ENCODE data around the gene DNAH3. TPM values are rescaled to one million over a fixed set of nuclear protein-coding genes. Genes with fewer than 3 reads are reported as not detected.

The DNAH3 gene
- total and polyA plus RNA-seq, 2 of the 8 experiments (the other 6 are each of a cell fraction or from before 2014, with no cell fraction given) = 0.57 to 0.71 TPM

- TF ChIP-seq, protein P1, sequence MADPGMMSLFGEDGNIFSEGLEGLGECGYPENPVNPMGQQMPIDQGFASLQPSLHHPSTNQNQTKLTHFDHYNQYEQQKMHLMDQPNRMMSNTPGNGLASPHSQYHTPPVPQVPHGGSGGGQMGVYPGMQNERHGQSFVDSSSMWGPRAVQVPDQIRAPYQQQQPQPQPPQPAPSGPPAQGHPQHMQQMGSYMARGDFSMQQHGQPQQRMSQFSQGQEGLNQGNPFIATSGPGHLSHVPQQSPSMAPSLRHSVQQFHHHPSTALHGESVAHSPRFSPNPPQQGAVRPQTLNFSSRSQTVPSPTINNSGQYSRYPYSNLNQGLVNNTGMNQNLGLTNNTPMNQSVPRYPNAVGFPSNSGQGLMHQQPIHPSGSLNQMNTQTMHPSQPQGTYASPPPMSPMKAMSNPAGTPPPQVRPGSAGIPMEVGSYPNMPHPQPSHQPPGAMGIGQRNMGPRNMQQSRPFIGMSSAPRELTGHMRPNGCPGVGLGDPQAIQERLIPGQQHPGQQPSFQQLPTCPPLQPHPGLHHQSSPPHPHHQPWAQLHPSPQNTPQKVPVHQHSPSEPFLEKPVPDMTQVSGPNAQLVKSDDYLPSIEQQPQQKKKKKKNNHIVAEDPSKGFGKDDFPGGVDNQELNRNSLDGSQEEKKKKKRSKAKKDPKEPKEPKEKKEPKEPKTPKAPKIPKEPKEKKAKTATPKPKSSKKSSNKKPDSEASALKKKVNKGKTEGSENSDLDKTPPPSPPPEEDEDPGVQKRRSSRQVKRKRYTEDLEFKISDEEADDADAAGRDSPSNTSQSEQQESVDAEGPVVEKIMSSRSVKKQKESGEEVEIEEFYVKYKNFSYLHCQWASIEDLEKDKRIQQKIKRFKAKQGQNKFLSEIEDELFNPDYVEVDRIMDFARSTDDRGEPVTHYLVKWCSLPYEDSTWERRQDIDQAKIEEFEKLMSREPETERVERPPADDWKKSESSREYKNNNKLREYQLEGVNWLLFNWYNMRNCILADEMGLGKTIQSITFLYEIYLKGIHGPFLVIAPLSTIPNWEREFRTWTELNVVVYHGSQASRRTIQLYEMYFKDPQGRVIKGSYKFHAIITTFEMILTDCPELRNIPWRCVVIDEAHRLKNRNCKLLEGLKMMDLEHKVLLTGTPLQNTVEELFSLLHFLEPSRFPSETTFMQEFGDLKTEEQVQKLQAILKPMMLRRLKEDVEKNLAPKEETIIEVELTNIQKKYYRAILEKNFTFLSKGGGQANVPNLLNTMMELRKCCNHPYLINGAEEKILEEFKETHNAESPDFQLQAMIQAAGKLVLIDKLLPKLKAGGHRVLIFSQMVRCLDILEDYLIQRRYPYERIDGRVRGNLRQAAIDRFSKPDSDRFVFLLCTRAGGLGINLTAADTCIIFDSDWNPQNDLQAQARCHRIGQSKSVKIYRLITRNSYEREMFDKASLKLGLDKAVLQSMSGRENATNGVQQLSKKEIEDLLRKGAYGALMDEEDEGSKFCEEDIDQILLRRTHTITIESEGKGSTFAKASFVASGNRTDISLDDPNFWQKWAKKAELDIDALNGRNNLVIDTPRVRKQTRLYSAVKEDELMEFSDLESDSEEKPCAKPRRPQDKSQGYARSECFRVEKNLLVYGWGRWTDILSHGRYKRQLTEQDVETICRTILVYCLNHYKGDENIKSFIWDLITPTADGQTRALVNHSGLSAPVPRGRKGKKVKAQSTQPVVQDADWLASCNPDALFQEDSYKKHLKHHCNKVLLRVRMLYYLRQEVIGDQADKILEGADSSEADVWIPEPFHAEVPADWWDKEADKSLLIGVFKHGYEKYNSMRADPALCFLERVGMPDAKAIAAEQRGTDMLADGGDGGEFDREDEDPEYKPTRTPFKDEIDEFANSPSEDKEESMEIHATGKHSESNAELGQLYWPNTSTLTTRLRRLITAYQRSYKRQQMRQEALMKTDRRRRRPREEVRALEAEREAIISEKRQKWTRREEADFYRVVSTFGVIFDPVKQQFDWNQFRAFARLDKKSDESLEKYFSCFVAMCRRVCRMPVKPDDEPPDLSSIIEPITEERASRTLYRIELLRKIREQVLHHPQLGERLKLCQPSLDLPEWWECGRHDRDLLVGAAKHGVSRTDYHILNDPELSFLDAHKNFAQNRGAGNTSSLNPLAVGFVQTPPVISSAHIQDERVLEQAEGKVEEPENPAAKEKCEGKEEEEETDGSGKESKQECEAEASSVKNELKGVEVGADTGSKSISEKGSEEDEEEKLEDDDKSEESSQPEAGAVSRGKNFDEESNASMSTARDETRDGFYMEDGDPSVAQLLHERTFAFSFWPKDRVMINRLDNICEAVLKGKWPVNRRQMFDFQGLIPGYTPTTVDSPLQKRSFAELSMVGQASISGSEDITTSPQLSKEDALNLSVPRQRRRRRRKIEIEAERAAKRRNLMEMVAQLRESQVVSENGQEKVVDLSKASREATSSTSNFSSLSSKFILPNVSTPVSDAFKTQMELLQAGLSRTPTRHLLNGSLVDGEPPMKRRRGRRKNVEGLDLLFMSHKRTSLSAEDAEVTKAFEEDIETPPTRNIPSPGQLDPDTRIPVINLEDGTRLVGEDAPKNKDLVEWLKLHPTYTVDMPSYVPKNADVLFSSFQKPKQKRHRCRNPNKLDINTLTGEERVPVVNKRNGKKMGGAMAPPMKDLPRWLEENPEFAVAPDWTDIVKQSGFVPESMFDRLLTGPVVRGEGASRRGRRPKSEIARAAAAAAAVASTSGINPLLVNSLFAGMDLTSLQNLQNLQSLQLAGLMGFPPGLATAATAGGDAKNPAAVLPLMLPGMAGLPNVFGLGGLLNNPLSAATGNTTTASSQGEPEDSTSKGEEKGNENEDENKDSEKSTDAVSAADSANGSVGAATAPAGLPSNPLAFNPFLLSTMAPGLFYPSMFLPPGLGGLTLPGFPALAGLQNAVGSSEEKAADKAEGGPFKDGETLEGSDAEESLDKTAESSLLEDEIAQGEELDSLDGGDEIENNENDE (IDR thresholded peaks at IDR 0.05; ENCODE audit: insufficient replicate concordance, low read length) = no peak
- TF ChIP-seq SAP30 (IDR thresholded peaks at IDR 0.05; ENCODE audit: insufficient read depth, insufficient replicate concordance, low read length) (no peak), ATF2 (IDR thresholded peaks at IDR 0.05; ENCODE audit: low read length) (no peak), CEBPB (IDR thresholded peaks at IDR 0.05; ENCODE audit: low read depth, low read length) (no peak), MAX (IDR thresholded peaks at IDR 0.05) (no peak), EGR1 (IDR thresholded peaks at IDR 0.05; ENCODE audit: borderline replicate concordance, low read depth, low read length) (no peak), RNF2 (IDR thresholded peaks at IDR 0.05; ENCODE audit: borderline replicate concordance, low read depth, low read length, missing control alignments, poor library complexity, severe bottlenecking) (no peak), CBX5 (IDR thresholded peaks at IDR 0.05; ENCODE audit: low read depth, low read length) (no peak), FOSL1 (IDR thresholded peaks at IDR 0.05; ENCODE audit: insufficient read depth, low read depth, low read length) (no peak)
Measured at GRCh38 chr16:20997147-20997546, 153.5 kb downstream of the DNAH3 start (continued).

All from H1 (cell line).